Lung (tissue), 12 donors: ENCODE measurements around the gene JPH3. TPM values are rescaled to one million over a fixed set of nuclear protein-coding genes. Genes with fewer than 3 reads are reported as not detected.

Experiments
- ATAC-seq: fragments of 200-7000 bp; cut with Tn5 transposase; one replicate; pipeline ENCODE4 v1.9.1; 2020; ENCODE audit warnings: moderate number of reproducible peaks; ENCODE audit not compliant: insufficient read depth, low FRiP score
- DNase-seq, 3 donors: peaks; one replicate each; pipeline ENCODE4 v3.0.0-alpha.2; 2013 to 2017
- H3K27ac ChIP-seq, 2 donors: one replicate each; pipeline ENCODE4 v1.5.1; 2013; ENCODE audit warnings: mild to moderate bottlenecking in 2 of 2, moderate library complexity in 2 of 2, control low read depth in 1 of 2, inconsistent platforms in 1 of 2, low read depth in 1 of 2, low read length in 1 of 2
- H3K27me3 ChIP-seq, 3 donors: one replicate each; pipeline ENCODE4 v1.5.1; 2013; ENCODE audit warnings: low read length in 2 of 3; ENCODE audit not compliant: control insufficient read depth in 3 of 3, insufficient read depth in 3 of 3
- H3K36me3 ChIP-seq, 4 donors: one replicate each; pipeline ENCODE4 v1.5.1; 2013; ENCODE audit warnings: low read length in 4 of 4, mild to moderate bottlenecking in 1 of 4, moderate library complexity in 1 of 4; ENCODE audit not compliant: control insufficient read depth in 4 of 4, insufficient read depth in 4 of 4
- H3K4me1 ChIP-seq, 5 donors: one replicate each; pipeline ENCODE4 v1.5.1; 2013; ENCODE audit warnings: low read length in 5 of 5, mild to moderate bottlenecking in 2 of 5, moderate library complexity in 1 of 5; ENCODE audit not compliant: control insufficient read depth in 5 of 5, insufficient read depth in 5 of 5
- H3K4me3 ChIP-seq: one replicate; pipeline ENCODE4 v1.5.1; 2013; ENCODE audit warnings: mild to moderate bottlenecking, control low read depth, moderate library complexity
- H3K9ac ChIP-seq, 2 donors: one replicate each; pipeline ENCODE4 v1.5.1; 2013; ENCODE audit warnings: low read length in 2 of 2, control low read depth in 1 of 2; ENCODE audit not compliant: insufficient read depth in 1 of 2
- H3K9me3 ChIP-seq, 4 donors: one replicate each; pipeline ENCODE4 v1.5.1; 2013; ENCODE audit warnings: low read length in 3 of 4, mild to moderate bottlenecking in 1 of 4, moderate library complexity in 1 of 4; ENCODE audit not compliant: control insufficient read depth in 4 of 4, insufficient read depth in 3 of 4
- CTCF ChIP-seq: IDR thresholded peaks from 2 replicates; pipeline ENCODE4 v1.5.1; 2012; ENCODE audit warnings: mild to moderate bottlenecking; ENCODE audit errors: control extremely low read depth, extremely low read depth
- WGBS, 2 donors: extraction: QIAGEN DNeasy Blood & Tissue Kit; methylation state at CpG; one replicate each; pipeline ENCODE4 v1.1.7; 2013; 5-methylcytosine and 5-hydroxymethylcytosine counted together
- polyA plus RNA-seq, 2 donors: library from polyadenylated mRNA; stranded (reverse); fragments of 200-250 nt; gene quantifications; one replicate each; pipeline ENCODE4 v1.2.1, GENCODE V29; 2013
- total RNA-seq, 2 donors: library from RNA; depleted of rRNA in 1 of 2; stranded (reverse); fragments of >200 nt in 1 of 2; gene quantifications; one replicate each; pipeline ENCODE4 v1.2.1, GENCODE V29; 2014 to 2021
- donor health status: control.
- donor health status: control.
- donor health status: Bipolar disorder and iron deficiency.
- donor health status: healthy.
- donor health status: DM: yes; HTN: yes; CAD: no.

JPH3 gene
- total and polyA plus RNA-seq, 4 donors = 0.04 to 0.68 (median 0.13) TPM

GRCh38 chr16:87653234-87653633 lies 50.9 kb downstream of the JPH3 start:
- WGBS, 2 donors = 66 to 73% methylated on average over 5 of the region's 5 CpGs
- DNase-seq (no peak), ATAC-seq (no peak)
- H3K9me3 ChIP-seq = peaks cover 0 to 9% (median 0%) of the 10 kb centered on the region in 4 donors
- no peaks in the 10 kb centered on the region for H3K4me1 ChIP-seq
- H3K27ac ChIP-seq = no peak overlapping the region
- H3K36me3 ChIP-seq = no peaks in the 10 kb centered on the region
- no peak for TF ChIP-seq CTCF
- H3K4me3 ChIP-seq = no peak overlapping the region
- peaks cover 0 to 5% (median 2%) of the 10 kb centered on the region in 3 donors for H3K27me3 ChIP-seq
- H3K9ac ChIP-seq = no peak overlapping the region

- Histone ChIP-seq H3K9me3 (peaks cover 0 to 9% (median 0%) of the 10 kb centered on the region in 4 donors), H3K36me3 (no peaks in the 10 kb centered on the region), H3K27me3 (peaks cover 0 to 4% (median 2%) of the 10 kb centered on the region in 3 donors), H3K4me1 (no peaks in the 10 kb centered on the region), H3K9ac (no peak overlapping the region), H3K27ac (no peak overlapping the region), H3K4me3 (no peak overlapping the region)
- TF ChIP-seq CTCF = no peak
- DNase-seq = no peak
- no peak for ATAC-seq
- WGBS, 2 donors = 86 to 87% methylated on average over 25 of the region's 25 CpGs
Measured at GRCh38 chr16:87654826-87655225, 52.5 kb downstream of the JPH3 start.

GRCh38 chr16:87656328-87656727 lies 54.0 kb downstream of the JPH3 start:
- Histone ChIP-seq H3K27me3 (peaks cover 0 to 4% (median 0%) of the 10 kb centered on the region in 3 donors), H3K4me1 (no peaks in the 10 kb centered on the region), H3K36me3 (no peaks in the 10 kb centered on the region), H3K9ac (no peak overlapping the region), H3K4me3 (no peak overlapping the region), H3K27ac (no peak overlapping the region), H3K9me3 (peaks cover 0 to 13% (median 0%) of the 10 kb centered on the region in 4 donors)
- DNase-seq = no peak
- 56 to 69% methylated on average over 14 of the region's 14 CpGs for WGBS, 2 donors
- TF ChIP-seq CTCF = no peak
- no peak for ATAC-seq

- Histone ChIP-seq H3K36me3 (no peaks in the 10 kb centered on the region), H3K27ac (no peak overlapping the region), H3K9me3 (peaks cover 0 to 13% (median 0%) of the 10 kb centered on the region in 4 donors), H3K4me3 (no peak overlapping the region), H3K4me1 (no peaks in the 10 kb centered on the region), H3K9ac (no peak overlapping the region), H3K27me3 (peaks cover 0 to 4% (median 0%) of the 10 kb centered on the region in 3 donors)
- no peak for TF ChIP-seq CTCF
- WGBS, 2 donors = 67 to 69% methylated on average over 7 of the region's 7 CpGs
- DNase-seq = no peak
- ATAC-seq = no peak
Measured at GRCh38 chr16:87657621-87658192, 55.4 kb downstream of the JPH3 start.
